ENCODE measurements around the gene PTPN1. TPM values are rescaled to one million over a fixed set of nuclear protein-coding genes. Genes with fewer than 3 reads are reported as not detected.

The PTPN1 gene
- total and polyA plus RNA-seq, 2 of the 13 experiments (the other 11 are each of a cell fraction or from before 2014, with no cell fraction given) = 17.7 to 37.2 TPM

DNA sequence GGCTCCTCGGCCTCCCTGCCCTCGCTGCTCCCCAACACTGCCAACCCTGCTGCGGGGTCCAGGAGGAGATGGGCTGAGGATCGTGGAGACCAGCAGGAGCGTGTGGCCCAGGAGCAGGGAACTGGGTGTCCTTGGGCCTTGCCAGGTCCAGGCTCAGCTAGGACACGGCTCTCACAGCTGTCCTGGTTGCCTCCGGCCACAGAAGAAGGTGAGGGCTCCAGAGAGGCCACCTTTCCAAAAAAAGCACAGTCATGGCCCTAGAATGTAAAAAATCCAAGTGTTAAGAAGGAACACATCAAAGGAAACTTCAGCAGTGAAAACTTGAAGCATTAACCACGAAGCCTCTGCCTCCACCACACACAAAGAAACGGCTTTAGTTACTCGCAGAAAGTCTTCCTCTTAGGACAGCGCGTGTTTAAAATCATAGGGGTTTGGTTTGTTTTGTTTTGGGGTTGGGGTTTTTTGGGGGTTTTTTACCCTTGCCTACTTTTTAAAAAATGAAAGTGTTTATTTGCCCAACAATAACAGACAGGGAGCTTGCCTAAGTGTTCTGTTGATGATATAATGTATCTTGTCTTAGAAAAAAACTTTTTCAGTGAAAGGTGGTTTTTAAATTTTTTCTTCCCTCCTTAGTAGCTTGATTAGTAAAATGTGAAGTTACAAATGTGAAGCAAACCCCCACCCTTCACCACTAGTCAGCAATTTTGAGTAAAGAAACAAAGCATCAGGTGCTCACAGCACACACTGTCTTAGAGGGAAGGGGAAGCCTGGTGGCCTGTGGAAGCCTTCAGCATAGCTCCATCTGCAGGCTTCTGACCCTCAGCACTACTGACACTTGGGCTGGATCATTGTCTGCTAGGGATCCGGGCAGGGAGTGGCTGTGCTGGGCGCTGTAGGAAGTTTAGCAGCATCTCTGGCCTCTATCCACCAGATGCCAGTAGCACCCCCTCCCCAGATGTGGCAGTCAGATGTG, 60.0 kb downstream of the PTPN1 start:
- ChIA-PET POLR2A (no interaction called here), CTCF (ENCODE audit: low intra/inter-chr PET ratio, low total read pairs) (interaction anchor here (1.6 kb wide), 2 partner anchors 10 to 384 kb away, joined by 4 to 5 read pairs; no protein-coding TSS in a partner anchor)
- DNase-seq (ENCODE audit: low spot score) = peak; percentile 33
- in situ Hi-C loops (cut with HindIII; ENCODE audit: extremely low pct_ligation_motif_present, low pct_unique_long_range_greater_than_20kb) = loop anchor here (5.0 kb wide), 1 partner anchor 93 kb away; no protein-coding TSS in a partner anchor
- H3K27ac ChIP-seq (ENCODE audit: extremely low read length, insufficient read depth, low read length) = no peak overlapping the region
- no peak overlapping the region for H2AFZ ChIP-seq (ENCODE audit: low read length)
- 97% methylated on average over 14 of the region's 14 CpGs for WGBS (ENCODE audit: low lambda C conversion rate)
- H3K36me3 ChIP-seq (replicated peaks in 1 of 2; ENCODE audit: control insufficient read depth in 1 of 2, insufficient read depth in 2 of 2, low read length in 2 of 2) = peaks cover 31 to 81% of the 10 kb centered on the region in 2 experiments
- peaks cover 8% of the 10 kb centered on the region for H3K4me1 ChIP-seq (ENCODE audit: insufficient read depth, low read length)
- H3K9ac ChIP-seq (ENCODE audit: insufficient read depth, low read depth, low read length) = no peak overlapping the region
- H3K79me2 ChIP-seq (ENCODE audit: insufficient read depth, low read length) = no peaks in the 10 kb centered on the region
- H3K4me3 ChIP-seq (replicated peaks in 1 of 3; ENCODE audit: insufficient read depth in 1 of 3, low read depth in 2 of 3, low read length in 3 of 3) = no peak overlapping the region
- peak; percentile 44 for FAIRE-seq
- no peak overlapping the region for H3K4me2 ChIP-seq (ENCODE audit: low read depth, low read length)
- intact Hi-C loops (cut with micrococcal nuclease; ENCODE audit: unreplicated experiment) = no loop called here
- H3K9me3 ChIP-seq (ENCODE audit: low read length) = no peaks in the 10 kb centered on the region
- no peaks in the 10 kb centered on the region for H4K20me1 ChIP-seq (ENCODE audit: insufficient read depth, low read length)
- BruUV-seq (replicated peaks) = no TSS peak
- no peaks in the 10 kb centered on the region for H3K27me3 ChIP-seq (ENCODE audit: control insufficient read depth in 1 of 2, insufficient read depth in 2 of 2, low read length in 2 of 2)
- ATAC-seq = peak; percentile 78
- TF ChIP-seq ZNF337 (CRISPR knock-in tag; IDR thresholded peaks at IDR 0.05; ENCODE audit: borderline replicate concordance, low read depth) (no peak), NCOA2 (CRISPR knock-in tag; IDR thresholded peaks at IDR 0.05) (no peak), ZBTB7A (CRISPR knock-in tag; IDR thresholded peaks at IDR 0.05) (no peak), NR2F2 (IDR thresholded peaks at IDR 0.05; ENCODE audit: borderline replicate concordance, low read depth) (no peak), ZNF30 (CRISPR knock-in tag; IDR thresholded peaks at IDR 0.05) (no peak), TBP (CRISPR knock-in tag; IDR thresholded peaks at IDR 0.05) (no peak), ZSCAN12 (CRISPR knock-in tag; IDR thresholded peaks at IDR 0.05) (no peak), NR2F6 (IDR thresholded peaks at IDR 0.05) (no peak), NR2F6 (CRISPR knock-in tag; IDR thresholded peaks at IDR 0.05) (no peak), MYC (CRISPR knock-in tag; IDR thresholded peaks at IDR 0.05; ENCODE audit: borderline replicate concordance) (no peak), ZNF430 (CRISPR knock-in tag; IDR thresholded peaks at IDR 0.05) (no peak), MAFK (conservative IDR thresholded peaks at IDR 0.05 in 1 of 2, IDR thresholded peaks at IDR 0.05 in 1 of 2; ENCODE audit: low read length in 2 of 2) (peak; percentile 80), HOXA7 (CRISPR knock-in tag; IDR thresholded peaks at IDR 0.05) (no peak), STAG1 (CRISPR knock-in tag; IDR thresholded peaks at IDR 0.05) (peak; percentile 68), ZBTB3 (CRISPR knock-in tag; IDR thresholded peaks at IDR 0.05; ENCODE audit: borderline replicate concordance, low read depth) (no peak), SOX5 (CRISPR knock-in tag; IDR thresholded peaks at IDR 0.05; ENCODE audit: borderline replicate concordance) (no peak)
- TF ChIP-seq, protein P1, sequence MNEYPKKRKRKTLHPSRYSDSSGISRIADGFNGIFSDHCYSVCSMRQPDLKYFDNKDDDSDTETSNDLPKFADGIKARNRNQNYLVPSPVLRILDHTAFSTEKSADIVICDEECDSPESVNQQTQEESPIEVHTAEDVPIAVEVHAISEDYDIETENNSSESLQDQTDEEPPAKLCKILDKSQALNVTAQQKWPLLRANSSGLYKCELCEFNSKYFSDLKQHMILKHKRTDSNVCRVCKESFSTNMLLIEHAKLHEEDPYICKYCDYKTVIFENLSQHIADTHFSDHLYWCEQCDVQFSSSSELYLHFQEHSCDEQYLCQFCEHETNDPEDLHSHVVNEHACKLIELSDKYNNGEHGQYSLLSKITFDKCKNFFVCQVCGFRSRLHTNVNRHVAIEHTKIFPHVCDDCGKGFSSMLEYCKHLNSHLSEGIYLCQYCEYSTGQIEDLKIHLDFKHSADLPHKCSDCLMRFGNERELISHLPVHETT (CRISPR knock-in tag; conservative IDR thresholded peaks at IDR 0.05) = no peak
- TF ChIP-seq, protein P2, sequence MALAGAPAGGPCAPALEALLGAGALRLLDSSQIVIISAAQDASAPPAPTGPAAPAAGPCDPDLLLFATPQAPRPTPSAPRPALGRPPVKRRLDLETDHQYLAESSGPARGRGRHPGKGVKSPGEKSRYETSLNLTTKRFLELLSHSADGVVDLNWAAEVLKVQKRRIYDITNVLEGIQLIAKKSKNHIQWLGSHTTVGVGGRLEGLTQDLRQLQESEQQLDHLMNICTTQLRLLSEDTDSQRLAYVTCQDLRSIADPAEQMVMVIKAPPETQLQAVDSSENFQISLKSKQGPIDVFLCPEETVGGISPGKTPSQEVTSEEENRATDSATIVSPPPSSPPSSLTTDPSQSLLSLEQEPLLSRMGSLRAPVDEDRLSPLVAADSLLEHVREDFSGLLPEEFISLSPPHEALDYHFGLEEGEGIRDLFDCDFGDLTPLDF (CRISPR knock-in tag; IDR thresholded peaks at IDR 0.05) = no peak
- TF ChIP-seq, protein P3, sequence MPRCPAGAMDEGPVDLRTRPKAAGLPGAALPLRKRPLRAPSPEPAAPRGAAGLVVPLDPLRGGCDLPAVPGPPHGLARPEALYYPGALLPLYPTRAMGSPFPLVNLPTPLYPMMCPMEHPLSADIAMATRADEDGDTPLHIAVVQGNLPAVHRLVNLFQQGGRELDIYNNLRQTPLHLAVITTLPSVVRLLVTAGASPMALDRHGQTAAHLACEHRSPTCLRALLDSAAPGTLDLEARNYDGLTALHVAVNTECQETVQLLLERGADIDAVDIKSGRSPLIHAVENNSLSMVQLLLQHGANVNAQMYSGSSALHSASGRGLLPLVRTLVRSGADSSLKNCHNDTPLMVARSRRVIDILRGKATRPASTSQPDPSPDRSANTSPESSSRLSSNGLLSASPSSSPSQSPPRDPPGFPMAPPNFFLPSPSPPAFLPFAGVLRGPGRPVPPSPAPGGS (CRISPR knock-in tag; IDR thresholded peaks at IDR 0.05) = no peak
- TF ChIP-seq, protein P4, sequence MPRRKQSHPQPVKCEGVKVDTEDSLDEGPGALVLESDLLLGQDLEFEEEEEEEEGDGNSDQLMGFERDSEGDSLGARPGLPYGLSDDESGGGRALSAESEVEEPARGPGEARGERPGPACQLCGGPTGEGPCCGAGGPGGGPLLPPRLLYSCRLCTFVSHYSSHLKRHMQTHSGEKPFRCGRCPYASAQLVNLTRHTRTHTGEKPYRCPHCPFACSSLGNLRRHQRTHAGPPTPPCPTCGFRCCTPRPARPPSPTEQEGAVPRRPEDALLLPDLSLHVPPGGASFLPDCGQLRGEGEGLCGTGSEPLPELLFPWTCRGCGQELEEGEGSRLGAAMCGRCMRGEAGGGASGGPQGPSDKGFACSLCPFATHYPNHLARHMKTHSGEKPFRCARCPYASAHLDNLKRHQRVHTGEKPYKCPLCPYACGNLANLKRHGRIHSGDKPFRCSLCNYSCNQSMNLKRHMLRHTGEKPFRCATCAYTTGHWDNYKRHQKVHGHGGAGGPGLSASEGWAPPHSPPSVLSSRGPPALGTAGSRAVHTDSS (CRISPR knock-in tag; conservative IDR thresholded peaks at IDR 0.05) = no peak
